Keratinocyte (primary cell): ENCODE data around the gene HVCN1. TPM values are rescaled to one million over a fixed set of nuclear protein-coding genes. Genes with fewer than 3 reads are reported as not detected.

ENCODE experiments used
- DNase-seq: peaks from one replicate; pipeline ENCODE4 v3.0.0-alpha.2; 2011; ENCODE audit warnings: low read depth, missing footprints, low spot score
- FAIRE-seq: peaks from 2 replicates; lab custom pipeline; 2011; peaks lifted over from hg19 to GRCh38; lab: Jason Lieb, UNC
- H2AFZ ChIP-seq: 2 replicates; pipeline ENCODE4 v1.6.0; 2012; ENCODE audit warnings: low read length, control low read depth, inconsistent platforms; ENCODE audit not compliant: control insufficient read depth
- H3K27ac ChIP-seq: 2 replicates; pipeline ENCODE4 v1.5.1; 2011; ENCODE audit warnings: low read length; ENCODE audit not compliant: control insufficient read depth, insufficient read depth
- H3K27me3 ChIP-seq: 3 replicates; pipeline ENCODE4 v1.6.0; 2011; ENCODE audit warnings: low read length; ENCODE audit not compliant: control insufficient read depth, insufficient read depth; ENCODE audit errors: extremely low read depth
- H3K36me3 ChIP-seq, 2 experiments: 2 replicates in 1 of 2; 3 replicates in 1 of 2; pipeline ENCODE4 v1.5.1; 2011; ENCODE audit warnings: low read length in 2 of 2, mild to moderate bottlenecking in 1 of 2; ENCODE audit not compliant: control insufficient read depth in 2 of 2, insufficient read depth in 2 of 2; ENCODE audit errors: extremely low read depth in 1 of 2
- H3K4me1 ChIP-seq: 3 replicates; pipeline ENCODE4 v1.5.1; 2011; ENCODE audit warnings: low read length; ENCODE audit not compliant: control insufficient read depth, insufficient read depth; ENCODE audit errors: extremely low read depth
- H3K4me2 ChIP-seq: 3 replicates; pipeline ENCODE4 v1.6.0; 2011; ENCODE audit warnings: low read depth, low read length; ENCODE audit not compliant: control insufficient read depth, insufficient read depth; ENCODE audit errors: extremely low read depth
- H3K4me3 ChIP-seq, 3 experiments: fragments of 200-600 bp in 1 of 3; sonication (generic) in 1 of 3; 2 replicates in 2 of 3; 3 replicates in 1 of 3; pipeline ENCODE4 v1.5.1; 2011 to 2016; ENCODE audit warnings: low read length in 3 of 3, mild to moderate bottlenecking in 3 of 3, control low read depth in 2 of 3, inconsistent platforms in 1 of 3, low read depth in 1 of 3, mixed read lengths in 1 of 3, mixed run types in 1 of 3, moderate library complexity in 1 of 3; ENCODE audit not compliant: control insufficient read depth in 2 of 3, insufficient read depth in 2 of 3; ENCODE audit errors: extremely low read depth in 1 of 3
- H3K79me2 ChIP-seq: 2 replicates; pipeline ENCODE4 v1.6.0; 2012; ENCODE audit warnings: low read length; ENCODE audit not compliant: control insufficient read depth, insufficient read depth
- H3K9ac ChIP-seq: 3 replicates; pipeline ENCODE4 v1.6.0; 2011; ENCODE audit warnings: low read length; ENCODE audit not compliant: control insufficient read depth, insufficient read depth; ENCODE audit errors: extremely low read depth
- H3K9me1 ChIP-seq: 3 replicates; pipeline ENCODE4 v1.6.0; 2011; ENCODE audit warnings: low read length; ENCODE audit not compliant: control insufficient read depth, insufficient read depth; ENCODE audit errors: extremely low read depth
- H3K9me3 ChIP-seq: 2 replicates; pipeline ENCODE4 v1.5.1; 2012; ENCODE audit warnings: low read depth, low read length; ENCODE audit not compliant: control insufficient read depth
- H4K20me1 ChIP-seq: 3 replicates; pipeline ENCODE4 v1.6.0; 2011; ENCODE audit warnings: low read length; ENCODE audit not compliant: control insufficient read depth, insufficient read depth; ENCODE audit errors: extremely low read depth
- EZH2 ChIP-seq: IDR thresholded peaks from one replicate; pipeline ENCODE4 v1.6.1; 2012; ENCODE audit warnings: inconsistent platforms, mild to moderate bottlenecking, low read length, moderate library complexity
- dilution Hi-C: fragments of 300-500 bp; cut with MboI; formaldehyde crosslinking; loops from one replicate; pipeline ENCODE4 v1.7.0; 2020; ENCODE audit warnings: low sequenced_read_pairs; ENCODE audit not compliant: extremely low pct_ligation_motif_present
- polyA plus RNA-seq, 5 experiments: library from polyadenylated mRNA; depleted of rRNA in 3 of 5; stranded (reverse) in 3 of 5; stranded (forward) in 1 of 5; unstranded in 1 of 5; fragments of >200 nt; gene quantifications; 1 replicate in 1 of 5; 2 replicates in 3 of 5; 3 replicates in 1 of 5; pipeline versions ENCODE4 v1.2.1 to v1.2.3, GENCODE V29; 2011 to 2012; ENCODE audit warnings: missing spikeins in 2 of 5, low read depth in 1 of 5, low replicate concordance in 1 of 5
- TF ChIP-seq, protein P1 (sequence below), 3 experiments: IDR thresholded peaks in 1 of 3; conservative IDR thresholded peaks in 1 of 3; optimal IDR thresholded peaks in 1 of 3; 2 replicates in 2 of 3; 3 replicates in 1 of 3; pipeline versions ENCODE3 to v1.5.1; 2011; ENCODE audit warnings: low read length in 3 of 3, mild to moderate bottlenecking in 3 of 3, moderate library complexity in 2 of 3, control low read depth in 1 of 3, inconsistent platforms in 1 of 3; ENCODE audit not compliant: insufficient read depth in 2 of 3; ENCODE audit errors: extremely low read depth in 1 of 3

The HVCN1 gene
- polyA plus RNA-seq, 1 donor (not counting 4 experiments of a cell fraction or from before 2014, with no cell fraction given): 1.1 TPM

DNA sequence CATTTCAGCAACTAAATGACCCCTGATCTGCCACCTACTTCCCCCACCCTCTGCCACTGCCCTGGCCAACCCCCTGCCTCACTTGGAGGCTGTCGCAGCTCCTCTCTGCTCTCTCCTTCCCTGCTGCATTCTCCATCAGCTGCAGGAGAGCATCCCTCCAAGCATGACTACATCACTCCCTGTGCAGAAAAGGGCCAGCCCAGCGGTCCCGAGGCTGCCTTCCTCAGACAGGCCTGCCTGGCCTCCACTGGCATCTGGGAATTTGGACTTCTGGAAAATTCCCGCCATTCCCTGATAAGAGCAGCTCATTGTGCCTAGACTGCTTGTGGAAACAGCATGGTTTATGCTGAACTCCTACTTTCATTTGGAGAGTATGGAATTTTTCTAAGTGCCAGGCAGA is 12.7 kb downstream of the HVCN1 start:
- Histone ChIP-seq H3K27me3 (no peaks in the 10 kb centered on the region), H3K9me1 (no peaks in the 10 kb centered on the region), H3K4me1 (no peaks in the 10 kb centered on the region), H3K9ac (no peak overlapping the region), H3K4me2 (no peak overlapping the region), H3K79me2 (no peaks in the 10 kb centered on the region), H2AFZ (no peak overlapping the region), H3K9me3 (no peaks in the 10 kb centered on the region), H3K27ac (no peak overlapping the region), H4K20me1 (no peaks in the 10 kb centered on the region), H3K4me3 (no peak overlapping the region), H3K36me3 (no peaks in the 10 kb centered on the region)
- dilution Hi-C loops: no loop called here
- no peak for TF ChIP-seq EZH2
- DNase-seq (no peak), FAIRE-seq (no peak)

DNA sequence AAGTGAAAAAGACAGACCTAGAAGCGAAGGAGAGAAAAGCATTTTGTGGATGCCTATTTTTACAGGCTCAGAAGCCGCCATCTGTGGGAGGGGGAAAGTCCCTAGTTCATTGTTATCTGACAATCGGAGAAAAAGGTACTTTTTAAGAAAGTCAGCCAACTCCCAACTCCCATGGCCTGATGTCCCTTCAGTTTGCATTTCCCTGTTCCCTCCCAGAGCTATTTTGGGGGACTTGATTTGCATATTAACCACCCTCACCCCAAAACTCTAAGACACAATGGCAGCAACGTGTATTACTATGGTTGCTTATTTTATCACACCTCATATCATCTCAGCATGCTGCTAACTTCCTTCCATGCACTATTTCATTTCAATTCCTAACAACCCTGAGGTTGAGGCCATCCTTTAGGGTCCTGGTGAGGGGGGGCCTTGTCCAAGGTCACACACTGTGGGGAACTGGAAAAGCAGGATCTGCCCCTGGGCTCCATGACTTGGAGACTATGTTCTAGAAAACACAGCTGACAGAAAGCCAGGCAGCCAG is 18.7 kb downstream of the HVCN1 start:
- H3K9me1 ChIP-seq: no peaks in the 10 kb centered on the region
- H2AFZ ChIP-seq: no peak overlapping the region
- dilution Hi-C loops: no loop called here
- no peak overlapping the region for H3K9ac ChIP-seq
- H3K36me3 ChIP-seq: no peaks in the 10 kb centered on the region
- no peaks in the 10 kb centered on the region for H3K4me1 ChIP-seq
- H3K4me3 ChIP-seq: no peak overlapping the region
- H3K79me2 ChIP-seq: no peaks in the 10 kb centered on the region
- peaks cover 3% of the 10 kb centered on the region for H3K27me3 ChIP-seq
- H3K4me2 ChIP-seq: no peak overlapping the region
- no peak for FAIRE-seq
- TF ChIP-seq EZH2: no peak
- TF ChIP-seq, protein P1, sequence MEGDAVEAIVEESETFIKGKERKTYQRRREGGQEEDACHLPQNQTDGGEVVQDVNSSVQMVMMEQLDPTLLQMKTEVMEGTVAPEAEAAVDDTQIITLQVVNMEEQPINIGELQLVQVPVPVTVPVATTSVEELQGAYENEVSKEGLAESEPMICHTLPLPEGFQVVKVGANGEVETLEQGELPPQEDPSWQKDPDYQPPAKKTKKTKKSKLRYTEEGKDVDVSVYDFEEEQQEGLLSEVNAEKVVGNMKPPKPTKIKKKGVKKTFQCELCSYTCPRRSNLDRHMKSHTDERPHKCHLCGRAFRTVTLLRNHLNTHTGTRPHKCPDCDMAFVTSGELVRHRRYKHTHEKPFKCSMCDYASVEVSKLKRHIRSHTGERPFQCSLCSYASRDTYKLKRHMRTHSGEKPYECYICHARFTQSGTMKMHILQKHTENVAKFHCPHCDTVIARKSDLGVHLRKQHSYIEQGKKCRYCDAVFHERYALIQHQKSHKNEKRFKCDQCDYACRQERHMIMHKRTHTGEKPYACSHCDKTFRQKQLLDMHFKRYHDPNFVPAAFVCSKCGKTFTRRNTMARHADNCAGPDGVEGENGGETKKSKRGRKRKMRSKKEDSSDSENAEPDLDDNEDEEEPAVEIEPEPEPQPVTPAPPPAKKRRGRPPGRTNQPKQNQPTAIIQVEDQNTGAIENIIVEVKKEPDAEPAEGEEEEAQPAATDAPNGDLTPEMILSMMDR (optimal IDR thresholded peaks at IDR 0.05 in 1 of 3, IDR thresholded peaks at IDR 0.05 in 1 of 3, conservative IDR thresholded peaks at IDR 0.05 in 1 of 3; ENCODE audit: extremely low read depth in 1 of 3, insufficient read depth in 2 of 3, low read length in 3 of 3): no peak
- no peaks in the 10 kb centered on the region for H4K20me1 ChIP-seq
- H3K27ac ChIP-seq: no peak overlapping the region
- no peak for DNase-seq
- no peaks in the 10 kb centered on the region for H3K9me3 ChIP-seq

DNA sequence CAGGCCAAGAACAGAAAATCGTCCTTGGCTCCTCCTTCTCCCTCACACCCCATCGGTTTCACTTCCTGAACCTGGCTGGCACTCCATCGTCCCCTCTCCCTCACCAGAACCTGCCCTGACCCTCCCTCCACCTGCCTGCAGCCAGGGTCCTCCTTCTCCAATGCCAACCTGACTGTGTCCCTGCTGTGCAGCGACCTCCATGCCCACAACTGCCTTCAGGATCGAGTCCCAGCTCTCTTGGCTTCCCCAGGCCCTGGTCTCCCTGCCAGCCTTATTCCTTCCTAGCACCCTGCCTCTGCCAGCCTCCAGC is 19.8 kb downstream of the HVCN1 start:
- TF ChIP-seq, protein P1 (optimal IDR thresholded peaks at IDR 0.05 in 1 of 3, IDR thresholded peaks at IDR 0.05 in 1 of 3, conservative IDR thresholded peaks at IDR 0.05 in 1 of 3; ENCODE audit: extremely low read depth in 1 of 3, insufficient read depth in 2 of 3, low read length in 3 of 3): no peak
- TF ChIP-seq EZH2: no peak
- FAIRE-seq (no peak), DNase-seq (no peak)
- H3K9me1 ChIP-seq: no peaks in the 10 kb centered on the region
- no peaks in the 10 kb centered on the region for H3K4me1 ChIP-seq
- H3K27me3 ChIP-seq: peaks cover 3% of the 10 kb centered on the region
- H3K9me3 ChIP-seq: no peaks in the 10 kb centered on the region
- H2AFZ ChIP-seq: no peak overlapping the region
- no peak overlapping the region for H3K4me3 ChIP-seq
- no peak overlapping the region for H3K4me2 ChIP-seq
- no peaks in the 10 kb centered on the region for H3K79me2 ChIP-seq
- H4K20me1 ChIP-seq: no peaks in the 10 kb centered on the region
- no peaks in the 10 kb centered on the region for H3K36me3 ChIP-seq
- dilution Hi-C loops: no loop called here
- no peak overlapping the region for H3K27ac ChIP-seq
- no peak overlapping the region for H3K9ac ChIP-seq
